CD4-positive, alpha-beta T cell treated with Interleukin-12 subunit alpha and Interleukin-12 subunit beta, for 1 hour (primary cell): ENCODE results near the gene CAND2.
"Not testable (repeated sequence)": the region's sequence is repeated elsewhere in the genome, so short reads cannot be mapped to it uniquely, and the experiment has no call there.

Experiments used
- DNase-seq: peaks from one replicate; pipeline ENCODE4 v3.0.0-alpha.2; 2020

Gene CAND2

GRCh38 chr3:12832350-12833221 is 36.1 kb downstream of the CAND2 start:
- no peak for DNase-seq

DNA sequence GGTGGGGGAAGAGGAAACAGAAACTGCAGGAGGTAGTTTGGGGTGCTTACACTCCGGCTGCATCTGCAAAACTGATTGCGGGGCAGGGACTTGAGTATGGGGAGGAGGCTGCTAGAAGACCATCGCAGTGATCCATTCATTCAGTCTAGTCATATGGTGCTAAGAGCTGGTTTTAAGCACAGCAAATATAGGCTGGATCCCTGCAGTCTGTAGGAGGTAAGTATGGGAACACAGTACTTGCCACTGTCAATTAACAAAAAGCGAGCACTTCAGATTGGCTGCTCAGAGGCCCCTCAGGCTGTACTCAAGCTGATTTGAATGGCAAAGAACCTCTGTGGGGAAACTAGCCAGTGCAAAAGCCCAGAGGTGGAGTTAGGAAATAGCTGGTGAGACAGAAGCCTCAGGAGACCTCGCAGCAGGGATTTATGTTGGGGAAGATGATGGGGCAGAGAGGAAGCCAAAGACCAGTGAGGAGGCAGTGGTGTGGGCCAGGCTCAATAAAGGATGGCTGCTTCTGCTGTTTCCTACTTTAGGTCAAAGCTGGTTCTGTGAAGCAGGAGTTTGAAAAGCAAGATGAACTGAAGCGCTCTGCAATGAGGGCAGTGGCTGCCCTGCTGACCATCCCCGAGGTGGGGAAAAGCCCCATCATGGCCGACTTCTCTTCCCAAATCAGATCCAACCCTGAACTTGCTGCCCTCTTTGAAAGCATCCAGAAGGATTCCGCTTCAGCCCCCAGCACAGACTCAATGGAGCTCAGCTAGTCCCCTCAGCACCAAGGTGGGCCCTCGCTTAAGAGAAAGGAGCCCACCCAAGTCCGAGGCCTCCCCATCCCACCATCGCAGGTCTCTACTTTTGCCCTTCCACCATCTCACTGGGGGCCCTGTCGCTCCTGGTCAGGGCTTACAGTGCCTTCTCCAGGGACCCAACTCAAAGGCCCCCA is 37.0 kb downstream of the CAND2 start:
- DNase-seq, result no peak

- no peak for DNase-seq
These were observed 38.7 kb downstream of the CAND2 start for GRCh38 chr3:12835052-12835665.

- DNase-seq, result no peak
These were observed 41.0 kb downstream of the CAND2 start for GRCh38 chr3:12837295-12837986.

DNA sequence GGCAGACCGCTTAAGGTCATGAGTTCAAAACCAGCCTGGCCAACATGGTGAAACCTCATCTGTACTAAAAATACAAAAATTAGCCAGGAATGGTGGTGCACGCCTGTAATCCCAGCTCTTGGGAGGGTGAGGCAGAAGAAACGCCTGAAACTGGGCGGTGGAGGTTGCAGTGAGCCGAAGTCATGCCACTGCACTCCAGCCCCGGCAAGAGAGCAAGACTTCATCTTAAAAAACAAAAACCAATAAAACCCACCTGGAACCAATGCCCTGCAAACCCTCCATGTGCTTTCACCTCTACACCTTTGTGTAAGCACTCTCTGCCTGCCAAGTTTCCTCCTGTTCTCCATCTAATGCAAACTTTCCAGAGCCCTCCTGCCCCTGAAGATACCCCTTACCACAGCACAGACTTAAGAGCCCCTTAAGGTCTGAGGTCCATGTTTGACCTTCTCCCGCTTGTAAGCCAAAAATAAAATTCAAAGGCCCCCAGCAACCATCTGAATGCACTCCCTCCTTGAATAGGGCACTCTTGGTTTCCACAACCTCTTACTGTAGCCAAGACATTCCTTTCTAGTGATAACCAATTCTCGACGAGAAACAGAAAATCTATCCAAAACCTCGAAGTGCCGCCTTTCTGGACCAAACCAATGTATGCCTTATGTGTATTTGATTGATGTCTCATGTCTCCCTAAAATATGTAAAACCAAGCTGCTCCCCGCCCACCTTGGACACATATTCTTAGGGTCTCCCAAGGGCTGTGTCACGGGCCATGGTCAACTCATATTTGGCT is 41.9 kb downstream of the CAND2 start:
- DNase-seq, result no peak

DNA sequence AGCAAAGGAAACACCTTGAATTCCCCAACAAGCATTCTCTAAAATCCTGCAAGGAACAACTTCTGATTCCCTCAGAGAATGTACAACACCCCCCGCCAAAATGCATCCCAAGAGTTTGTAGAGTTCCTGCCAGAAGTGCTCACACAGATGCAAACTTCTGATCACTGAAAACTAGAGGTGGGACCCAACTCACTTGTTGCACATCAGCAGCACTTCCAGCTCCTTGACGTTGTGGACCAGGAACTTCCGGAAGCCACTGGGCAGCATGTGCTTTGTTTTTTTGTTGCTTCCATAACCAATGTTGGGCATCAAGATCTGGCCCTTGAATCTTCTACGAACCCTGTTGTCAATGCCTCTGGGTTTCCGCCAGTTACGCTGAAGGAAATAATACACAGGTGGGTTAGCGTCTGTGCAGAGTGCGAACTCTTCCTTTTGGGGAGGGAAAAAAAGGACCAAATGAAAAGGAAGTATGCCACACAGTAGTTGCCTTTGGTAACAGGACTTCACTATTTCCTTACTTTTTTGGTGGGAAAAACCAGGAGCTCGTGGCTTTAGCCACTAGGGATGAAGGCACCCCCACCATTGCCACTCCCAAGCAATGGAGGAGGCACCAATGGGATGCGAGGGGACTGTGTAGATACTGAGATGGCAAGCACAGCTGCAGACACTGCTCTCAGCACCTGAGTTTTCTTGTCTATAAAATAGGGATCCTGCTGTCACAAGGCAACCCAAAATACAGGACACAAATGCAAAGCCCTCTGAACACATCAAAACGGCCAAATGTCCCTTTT is 42.9 kb downstream of the CAND2 start:
- no peak for DNase-seq

- not testable (repeated sequence) for DNase-seq
These were observed 43.7 kb downstream of the CAND2 start for GRCh38 chr3:12840148-12840547.

DNA sequence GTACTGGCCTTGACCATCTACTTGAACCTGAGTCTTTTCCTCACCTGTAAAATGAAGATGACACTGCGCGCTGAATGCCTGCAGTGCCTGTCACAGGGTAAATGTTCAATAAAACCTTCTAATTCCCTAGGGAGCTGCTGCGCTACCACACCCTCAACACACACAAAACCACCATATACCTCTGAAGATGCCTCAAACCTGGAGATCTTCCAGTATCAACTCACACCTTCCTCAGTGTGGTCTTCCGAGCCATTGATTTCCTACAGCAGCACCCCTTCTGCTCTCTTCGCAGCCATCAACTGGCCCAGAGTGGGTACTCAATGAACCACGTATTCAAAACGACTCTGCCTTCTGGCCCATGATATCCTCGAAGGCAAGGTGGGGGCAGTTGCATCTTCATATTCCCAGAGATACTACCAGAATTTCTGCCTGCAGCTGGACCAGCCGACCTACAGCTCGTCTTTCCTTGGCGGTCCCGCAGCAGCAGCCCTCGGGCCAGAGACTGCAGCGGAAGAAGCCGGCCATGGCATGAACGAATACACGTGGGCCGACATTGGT is 44.2 kb downstream of the CAND2 start:
- peak; percentile 49 for DNase-seq

DNA sequence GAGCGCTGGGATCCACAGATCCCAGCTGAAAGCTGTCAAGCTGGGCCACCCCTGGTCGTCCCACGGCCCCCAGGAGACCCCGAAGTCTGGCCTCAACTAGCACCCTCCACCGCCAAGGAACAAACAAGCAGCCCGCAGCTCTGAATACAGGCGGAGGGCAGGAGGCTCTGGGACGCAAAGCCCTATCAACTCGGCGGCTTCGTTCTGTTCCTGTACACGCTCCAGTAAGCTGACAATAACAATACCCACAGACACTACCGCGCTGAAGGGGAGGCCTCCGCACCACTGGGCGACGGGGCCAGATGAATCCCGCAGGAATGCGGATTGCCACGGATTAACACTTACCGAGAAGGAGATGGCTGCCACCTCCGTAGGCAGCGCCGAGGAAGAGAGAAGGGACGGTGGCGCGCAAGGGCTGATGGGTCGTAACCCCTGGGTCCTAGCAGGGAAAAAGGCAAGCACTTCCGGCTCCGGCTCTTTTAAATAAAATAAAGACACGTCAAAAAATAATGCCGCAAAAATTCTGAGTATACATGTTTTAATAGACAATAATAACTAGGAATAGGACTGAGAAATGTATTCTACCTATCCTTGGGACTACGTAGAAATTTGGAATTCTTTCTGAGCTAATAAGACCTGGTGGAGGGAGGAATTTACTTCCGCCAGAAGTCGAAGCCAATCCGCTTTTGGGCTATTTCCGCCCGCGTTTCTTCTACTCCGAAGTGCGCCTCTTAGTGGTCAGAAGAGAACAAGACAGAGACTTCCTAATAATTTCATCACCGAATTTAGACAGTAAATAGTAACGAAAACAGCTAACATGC is 44.9 kb downstream of the CAND2 start, which contains the start of gene RPL32:
TSS of gene RPL32 (minus strand) at position 417 of the 821 bp plus-strand sequence. CDS start 1,328 bp downstream, outside the sequence.
- DNase-seq, result peak; percentile 92

DNA sequence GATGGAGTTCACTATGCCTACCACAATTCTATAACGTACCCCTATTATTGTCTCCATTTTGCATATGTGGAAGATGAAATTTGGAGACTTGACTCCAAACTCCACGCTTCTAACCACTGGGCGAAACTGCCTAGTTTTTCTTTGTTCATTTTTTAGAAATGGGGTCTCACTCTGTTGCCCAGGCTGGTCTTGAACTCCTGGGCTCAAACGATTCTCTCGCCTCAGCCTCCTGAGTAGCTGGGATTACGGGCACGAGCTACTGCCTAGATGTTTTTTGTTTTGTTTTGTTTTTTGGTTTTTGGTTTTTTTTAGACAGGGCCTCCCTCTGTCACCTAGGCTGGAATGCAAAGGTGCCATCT is 45.5 kb downstream of the CAND2 start:
- no peak for DNase-seq

DNA sequence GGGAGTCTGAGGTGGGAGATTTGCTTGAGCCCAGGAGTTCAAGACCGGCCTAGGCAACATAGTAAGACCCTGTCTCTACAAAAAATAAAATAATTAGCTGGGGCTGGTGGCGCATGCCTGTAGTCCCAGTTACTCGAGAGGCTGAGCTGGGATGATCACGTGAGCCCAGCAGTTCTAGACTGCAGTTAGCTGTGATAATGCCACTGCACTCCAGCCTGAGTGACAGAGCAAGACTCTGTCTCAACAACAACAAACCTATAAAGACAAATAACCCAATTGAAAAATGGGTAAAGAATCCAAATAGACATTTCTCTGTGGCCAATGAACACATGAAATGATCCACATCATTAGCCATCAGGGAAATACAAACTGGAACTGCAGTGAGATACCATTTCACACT is 46.0 kb downstream of the CAND2 start:
- DNase-seq, result no peak

- DNase-seq, result no peak
These were observed 49.3 kb downstream of the CAND2 start for GRCh38 chr3:12845811-12846210.

GRCh38 chr3:12852201-12852600 is 55.7 kb downstream of the CAND2 start:
- DNase-seq, result no peak

GRCh38 chr3:12853847-12854246 is 57.4 kb downstream of the CAND2 start:
- not testable (repeated sequence) for DNase-seq

DNA sequence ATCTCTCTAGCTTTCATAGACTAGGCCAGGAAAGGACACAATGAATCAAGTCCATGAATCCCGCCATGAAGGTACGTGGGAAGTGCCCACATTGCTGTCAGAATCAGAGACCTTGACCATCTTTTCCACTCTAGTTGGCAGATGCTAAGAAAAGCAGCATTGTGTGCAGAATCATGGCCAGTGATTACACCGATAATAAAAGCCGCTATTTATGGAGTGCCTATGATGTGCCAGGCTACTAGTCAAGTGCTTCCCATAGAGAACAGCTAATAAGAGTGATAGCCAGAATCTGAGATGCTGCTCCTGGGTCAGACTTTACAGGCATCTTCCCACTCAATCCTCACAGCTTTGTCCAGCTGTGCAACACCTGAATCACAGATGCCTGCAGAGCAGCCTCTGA is 58.1 kb downstream of the CAND2 start:
- no peak for DNase-seq

DNA sequence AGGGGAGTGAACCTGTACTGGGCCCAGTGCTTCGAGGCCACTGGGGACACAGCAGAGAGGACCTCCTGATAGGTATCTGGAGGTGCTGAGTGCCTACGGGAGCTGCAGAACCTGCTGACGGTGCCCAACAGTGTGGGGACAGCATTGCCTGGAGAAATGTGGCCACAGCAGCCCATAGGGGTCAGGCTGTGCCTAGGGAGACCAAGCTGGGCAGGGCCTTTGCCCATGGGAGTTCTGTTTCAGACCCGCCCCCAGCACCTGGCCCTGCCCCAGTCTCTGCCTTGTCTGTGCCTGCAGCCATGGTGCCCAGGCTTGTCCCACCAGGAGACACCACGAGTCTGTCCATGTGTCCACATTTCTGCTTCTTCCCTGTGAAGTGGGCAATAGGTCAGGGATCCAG is 60.1 kb downstream of the CAND2 start:
- DNase-seq, result no peak

DNA sequence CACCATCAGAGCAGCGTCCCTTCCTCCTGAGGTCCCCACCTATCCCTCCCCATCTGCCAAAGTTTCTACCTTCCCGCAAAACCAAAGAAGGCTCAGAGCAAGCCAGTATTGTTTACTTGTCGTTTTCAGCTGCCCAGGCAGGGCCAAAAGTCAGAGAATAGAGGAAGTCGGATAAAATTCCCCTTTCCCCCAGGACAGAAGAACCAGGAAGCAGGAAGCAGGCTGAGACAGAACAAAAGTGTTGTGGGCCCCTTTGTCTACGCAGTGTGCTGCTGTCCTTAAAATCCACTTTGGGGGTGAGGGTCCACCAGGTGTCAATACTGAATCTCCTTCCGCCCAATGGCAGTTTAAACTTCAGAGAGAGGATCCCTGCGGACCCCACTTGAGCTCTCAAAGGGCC is 63.4 kb downstream of the CAND2 start:
- no peak for DNase-seq

DNA sequence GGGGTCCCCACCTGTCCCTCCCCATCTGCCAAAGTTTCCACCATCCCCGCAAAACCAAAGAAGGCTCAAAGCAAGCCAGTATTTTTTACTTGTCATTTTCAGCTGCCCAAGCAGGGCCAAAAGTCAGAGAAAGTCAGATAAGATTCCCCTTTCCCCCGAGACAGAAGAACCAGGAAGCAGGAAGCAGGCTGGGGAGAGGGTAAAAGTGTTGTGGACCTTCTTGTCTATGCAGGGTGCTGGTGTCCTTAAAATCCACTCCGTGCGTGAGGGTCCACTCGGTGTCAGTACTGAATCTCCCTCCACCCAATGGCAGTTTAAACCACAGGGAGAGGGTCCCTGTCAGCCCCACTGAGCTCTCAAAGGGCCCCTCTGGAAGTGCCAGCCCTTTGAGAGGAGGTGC is 65.1 kb downstream of the CAND2 start:
- DNase-seq, result no peak

DNA sequence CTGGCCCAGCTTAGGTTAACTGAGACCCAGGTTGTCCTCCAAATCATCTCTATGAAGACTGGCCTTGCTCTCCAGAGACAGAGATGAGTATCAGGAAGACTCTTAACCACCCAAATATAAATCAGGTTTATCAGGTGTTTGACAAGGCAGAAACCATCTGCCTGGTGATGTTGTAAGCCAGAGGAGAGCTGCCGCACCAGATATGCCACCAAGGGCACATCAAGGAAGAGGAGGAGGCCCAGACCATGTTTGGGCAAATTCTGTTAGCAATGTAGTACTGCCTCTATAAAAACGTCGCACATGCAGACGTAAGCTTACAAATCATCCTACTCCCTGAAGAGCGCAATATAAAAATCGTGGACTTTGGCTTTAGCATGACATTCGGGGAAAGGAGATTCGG is 65.9 kb downstream of the CAND2 start:
- no peak for DNase-seq

- DNase-seq, result no peak
These were observed 68.8 kb downstream of the CAND2 start for GRCh38 chr3:12865271-12865670.
